Astrocyte (in vitro differentiated cells and primary cell): ENCODE measurements around the gene FREY1. TPM values are rescaled to one million over a fixed set of nuclear protein-coding genes. Genes with fewer than 3 reads are reported as not detected.
A peak's percentile ranks its signal among the peaks of the same experiment; 100 is the strongest.

ENCODE experiments used
- DNase-seq: peaks from one replicate; pipeline ENCODE4 v3.0.0-alpha.2; 2010; ENCODE audit warnings: low read depth
- FAIRE-seq: peaks from 2 replicates; lab custom pipeline; 2011; peaks lifted over from hg19 to GRCh38; lab: Jason Lieb, UNC
- H2AFZ ChIP-seq: 2 replicates; pipeline ENCODE4 v1.6.0; 2012; ENCODE audit warnings: low read depth, low read length, inconsistent platforms
- H3K27ac ChIP-seq: 2 replicates; pipeline ENCODE4 v1.5.1; 2011; ENCODE audit warnings: low read depth, low read length, inconsistent platforms
- H3K27me3 ChIP-seq: 2 replicates; pipeline ENCODE4 v1.6.0; 2011; ENCODE audit warnings: low read length, inconsistent platforms; ENCODE audit not compliant: insufficient read depth
- H3K36me3 ChIP-seq: 2 replicates; pipeline ENCODE4 v1.5.1; 2011; ENCODE audit warnings: low read length, inconsistent platforms; ENCODE audit not compliant: insufficient read depth
- H3K4me1 ChIP-seq: 2 replicates; pipeline ENCODE4 v1.5.1; 2011; ENCODE audit warnings: low read length, inconsistent platforms; ENCODE audit not compliant: insufficient read depth
- H3K4me2 ChIP-seq: 2 replicates; pipeline ENCODE4 v1.6.0; 2012; ENCODE audit warnings: low read length, inconsistent platforms
- H3K4me3 ChIP-seq: 2 replicates; pipeline ENCODE4 v1.5.1; 2011; ENCODE audit warnings: low read depth, mild to moderate bottlenecking, low read length, inconsistent platforms; ENCODE audit not compliant: insufficient read depth
- H3K79me2 ChIP-seq: 2 replicates; pipeline ENCODE4 v1.6.0; 2012; ENCODE audit warnings: mild to moderate bottlenecking, low read length, inconsistent platforms; ENCODE audit not compliant: insufficient read depth
- H3K9ac ChIP-seq: 2 replicates; pipeline ENCODE4 v1.6.0; 2012; ENCODE audit warnings: mild to moderate bottlenecking, low read length, inconsistent platforms
- H3K9me3 ChIP-seq: 2 replicates; pipeline ENCODE4 v1.5.1; 2012; ENCODE audit warnings: low read depth, mild to moderate bottlenecking, low read length, inconsistent platforms; ENCODE audit not compliant: insufficient read depth
- H4K20me1 ChIP-seq: 2 replicates; pipeline ENCODE4 v1.6.0; 2012; ENCODE audit warnings: low read length, inconsistent platforms; ENCODE audit not compliant: insufficient read depth
- H3K27ac Mint-ChIP-seq: one replicate; pipeline ENCODE4 v1.8.0; 2021; ENCODE audit warnings: mild to moderate bottlenecking, mixed read lengths; ENCODE audit not compliant: unreplicated experiment
- H3K27me3 Mint-ChIP-seq: one replicate; pipeline ENCODE4 v1.8.0; 2021; ENCODE audit warnings: low read depth, mixed read lengths; ENCODE audit not compliant: unreplicated experiment
- H3K36me3 Mint-ChIP-seq: one replicate; pipeline ENCODE4 v1.8.0; 2021; ENCODE audit warnings: low read depth, mixed read lengths; ENCODE audit not compliant: unreplicated experiment
- H3K4me1 Mint-ChIP-seq: one replicate; pipeline ENCODE4 v1.8.0; 2021; ENCODE audit warnings: low read depth, mixed read lengths; ENCODE audit not compliant: unreplicated experiment
- H3K4me3 Mint-ChIP-seq: one replicate; pipeline ENCODE4 v1.8.0; 2021; ENCODE audit warnings: mild to moderate bottlenecking, moderate library complexity, mixed read lengths; ENCODE audit not compliant: unreplicated experiment
- H3K9me3 Mint-ChIP-seq: one replicate; pipeline ENCODE4 v1.8.0; 2021; ENCODE audit warnings: mild to moderate bottlenecking, mixed read lengths; ENCODE audit not compliant: unreplicated experiment
- EZH2 ChIP-seq: IDR thresholded peaks from 2 replicates; pipeline ENCODE4 v1.6.1; 2012; ENCODE audit warnings: mild to moderate bottlenecking, low read length, inconsistent platforms; ENCODE audit not compliant: insufficient read depth
- total RNA-seq: library from RNA; stranded (reverse); gene quantifications from 2 replicates; pipeline ENCODE4 v1.2.1, GENCODE V29; 2021
- TF ChIP-seq, protein P1 (sequence below): IDR thresholded peaks from 2 replicates; pipeline ENCODE4 v1.5.1; 2011; ENCODE audit warnings: low read depth, mild to moderate bottlenecking, inconsistent platforms, low read length, moderate library complexity; ENCODE audit not compliant: insufficient read depth

The FREY1 gene
- total RNA-seq, 1 donor from 2014 or later, result 0.79 TPM

- Mint-ChIP-seq H3K27me3 (peaks cover 12% of the 10 kb centered on the region), H3K27ac (peak within 1 kb of the TSS; percentile 92), H3K36me3 (peaks cover 4% of the 10 kb centered on the region), H3K9me3 (no peaks in the 10 kb centered on the region), H3K4me1 (peaks cover 11% of the 10 kb centered on the region), H3K4me3 (peak within 1 kb of the TSS; percentile 91)
- Histone ChIP-seq H3K4me1 (peaks cover 6% of the 10 kb centered on the region), H3K27me3 (peaks cover 16% of the 10 kb centered on the region), H3K4me3 (peak within 1 kb of the TSS; percentile 93), H3K36me3 (peaks cover 7% of the 10 kb centered on the region), H3K79me2 (peaks cover 24% of the 10 kb centered on the region), H3K4me2 (peak within 1 kb of the TSS; percentile 98), H4K20me1 (peaks cover 9% of the 10 kb centered on the region), H3K9me3 (no peaks in the 10 kb centered on the region), H3K9ac (peak within 1 kb of the TSS; percentile 97), H2AFZ (peak within 1 kb of the TSS; percentile 86), H3K27ac (peak within 1 kb of the TSS; percentile 81)
- DNase-seq, result peak; percentile 99
- TF ChIP-seq, protein P1, sequence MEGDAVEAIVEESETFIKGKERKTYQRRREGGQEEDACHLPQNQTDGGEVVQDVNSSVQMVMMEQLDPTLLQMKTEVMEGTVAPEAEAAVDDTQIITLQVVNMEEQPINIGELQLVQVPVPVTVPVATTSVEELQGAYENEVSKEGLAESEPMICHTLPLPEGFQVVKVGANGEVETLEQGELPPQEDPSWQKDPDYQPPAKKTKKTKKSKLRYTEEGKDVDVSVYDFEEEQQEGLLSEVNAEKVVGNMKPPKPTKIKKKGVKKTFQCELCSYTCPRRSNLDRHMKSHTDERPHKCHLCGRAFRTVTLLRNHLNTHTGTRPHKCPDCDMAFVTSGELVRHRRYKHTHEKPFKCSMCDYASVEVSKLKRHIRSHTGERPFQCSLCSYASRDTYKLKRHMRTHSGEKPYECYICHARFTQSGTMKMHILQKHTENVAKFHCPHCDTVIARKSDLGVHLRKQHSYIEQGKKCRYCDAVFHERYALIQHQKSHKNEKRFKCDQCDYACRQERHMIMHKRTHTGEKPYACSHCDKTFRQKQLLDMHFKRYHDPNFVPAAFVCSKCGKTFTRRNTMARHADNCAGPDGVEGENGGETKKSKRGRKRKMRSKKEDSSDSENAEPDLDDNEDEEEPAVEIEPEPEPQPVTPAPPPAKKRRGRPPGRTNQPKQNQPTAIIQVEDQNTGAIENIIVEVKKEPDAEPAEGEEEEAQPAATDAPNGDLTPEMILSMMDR, result no peak
- no peak for TF ChIP-seq EZH2
- no peak for FAIRE-seq
Measured at GRCh38 chr11:45917623-45918330, 10.7 kb upstream of the FREY1 start, which contains the start of gene PEX16. TSS of gene PEX16 (minus strand) at chr11:45917877. CDS start at chr11:45917811, 66 bp downstream.

- peaks cover 4% of the 10 kb centered on the region for H3K36me3 Mint-ChIP-seq
- peaks cover 9% of the 10 kb centered on the region for H4K20me1 ChIP-seq
- peaks cover 12% of the 10 kb centered on the region for H3K27me3 Mint-ChIP-seq
- peaks cover 12% of the 10 kb centered on the region for H3K27me3 ChIP-seq
- no peak for FAIRE-seq
- peak overlapping the region; percentile 92 for H3K27ac Mint-ChIP-seq
- H3K9ac ChIP-seq, result peak overlapping the region; percentile 97
- peaks cover 7% of the 10 kb centered on the region for H3K36me3 ChIP-seq
- no peak for DNase-seq
- peak overlapping the region; percentile 91 for H3K4me3 Mint-ChIP-seq
- no peaks in the 10 kb centered on the region for H3K9me3 Mint-ChIP-seq
- H3K27ac ChIP-seq, result peak overlapping the region; percentile 81
- peaks cover 11% of the 10 kb centered on the region for H3K4me1 Mint-ChIP-seq
- H3K4me1 ChIP-seq, result peaks cover 6% of the 10 kb centered on the region
- H3K79me2 ChIP-seq, result peaks cover 24% of the 10 kb centered on the region
- H3K9me3 ChIP-seq, result no peaks in the 10 kb centered on the region
- H3K4me2 ChIP-seq, result peak overlapping the region; percentile 98
- H3K4me3 ChIP-seq, result peak overlapping the region; percentile 93
- TF ChIP-seq EZH2, result no peak
- TF ChIP-seq, protein P1, result no peak
- peak overlapping the region; percentile 81 for H2AFZ ChIP-seq
Measured at GRCh38 chr11:45917286-45917622, 10.2 kb upstream of the FREY1 start.

DNA sequence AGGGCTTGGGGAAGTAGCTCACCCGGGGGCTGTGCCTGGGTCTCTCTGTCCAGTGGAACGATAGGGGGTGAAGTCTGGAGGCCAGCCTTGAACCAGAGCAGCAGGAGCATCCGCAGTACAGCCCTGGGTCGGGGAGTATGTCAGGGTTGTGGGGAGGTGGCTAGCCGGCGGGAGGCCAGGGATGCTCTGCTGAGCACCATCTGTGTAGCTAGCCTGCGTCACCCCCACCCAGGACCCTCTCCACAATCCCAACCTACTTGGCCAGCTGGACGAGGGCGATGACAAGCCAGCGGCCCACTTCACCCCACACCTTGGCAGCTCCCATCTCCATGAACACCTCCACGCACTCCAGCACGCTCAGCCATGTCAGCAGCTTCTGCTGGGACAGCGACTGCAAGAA lies 8.4 kb upstream of the FREY1 start:
- no peak for DNase-seq

More for the DNA sequence above, 8.4 kb upstream of the FREY1 start:
- H3K79me2 ChIP-seq, result peaks cover 24% of the 10 kb centered on the region
- TF ChIP-seq EZH2, result no peak
- H3K9me3 ChIP-seq, result no peaks in the 10 kb centered on the region
- Mint-ChIP-seq H3K36me3 (peaks cover 4% of the 10 kb centered on the region), H3K27ac (no peak overlapping the region), H3K4me3 (no peak overlapping the region), H3K27me3 (peaks cover 1% of the 10 kb centered on the region), H3K9me3 (no peaks in the 10 kb centered on the region), H3K4me1 (peaks cover 11% of the 10 kb centered on the region)
- H3K9ac ChIP-seq, result no peak overlapping the region
- H4K20me1 ChIP-seq, result peaks cover 9% of the 10 kb centered on the region
- H3K4me3 ChIP-seq, result no peak overlapping the region
- no peak overlapping the region for H3K4me2 ChIP-seq
- H3K27me3 ChIP-seq, result no peaks in the 10 kb centered on the region
- no peak overlapping the region for H3K27ac ChIP-seq
- peaks cover 7% of the 10 kb centered on the region for H3K36me3 ChIP-seq
- H3K4me1 ChIP-seq, result peaks cover 6% of the 10 kb centered on the region
- FAIRE-seq, result no peak
- no peak overlapping the region for H2AFZ ChIP-seq
